Caco-2 (cell line): ENCODE results near the gene LSM7. TPM values are rescaled to one million over a fixed set of nuclear protein-coding genes. Genes with fewer than 3 reads are reported as not detected.
A peak's percentile ranks its signal among the peaks of the same experiment; 100 is the strongest.

ENCODE experiments used
- BruUV-seq: library from RNA; stranded (reverse); fragments of 400-500 nt; replicated peaks from 2 replicates; lab custom pipeline; 2021; lab: Mats Ljungman, UMichigan
- CTCF ChIA-PET: fragments of 300-600 bp; sonication (Branson Sonifier 250); formaldehyde crosslinking; loops from one replicate; lab custom pipeline; 2022; ENCODE audit warnings: antibody characterized with exemption; lab: Charles Lee
- POLR2A ChIA-PET: fragments of 300-600 bp; sonication (Branson Sonifier 250); formaldehyde crosslinking; loops from one replicate; lab custom pipeline; 2022; ENCODE audit warnings: antibody characterized with exemption; lab: Charles Lee
- DNase-seq, 2 experiments: peaks; one replicate each; pipeline versions ENCODE4 v3.0.0 to v3.0.0-alpha.2; 2020 to 2022
- H3K27me3 ChIP-seq: replicated peaks from 2 replicates; pipeline ENCODE4 v1.6.0; 2011; ENCODE audit warnings: low read length; ENCODE audit not compliant: control insufficient read depth, insufficient read depth
- H3K36me3 ChIP-seq: 2 replicates; pipeline ENCODE4 v1.5.1; 2011; ENCODE audit warnings: low read length; ENCODE audit not compliant: control insufficient read depth, insufficient read depth
- H3K4me1 ChIP-seq: fragments of 250-450 bp; sonication (Bioruptor Pico); 2 replicates; pipeline ENCODE4 v1.5.1; 2020; ENCODE audit warnings: mild to moderate bottlenecking
- H3K4me3 ChIP-seq: 2 replicates; pipeline ENCODE4 v1.5.1; 2011; ENCODE audit warnings: low read depth, mild to moderate bottlenecking, control low read depth, low read length
- H3K9me3 ChIP-seq: fragments of 250-450 bp; sonication (Bioruptor Pico); 2 replicates; pipeline ENCODE4 v1.5.1; 2020; ENCODE audit warnings: mild to moderate bottlenecking, moderate library complexity
- H3K27ac Mint-ChIP-seq: one replicate; pipeline ENCODE4 v1.8.0; 2022; ENCODE audit warnings: mixed read lengths; ENCODE audit not compliant: unreplicated experiment
- H3K27me3 Mint-ChIP-seq: one replicate; pipeline ENCODE4 v1.8.0; 2022; ENCODE audit warnings: mixed read lengths; ENCODE audit not compliant: insufficient read depth, unreplicated experiment
- H3K36me3 Mint-ChIP-seq: one replicate; pipeline ENCODE4 v1.8.0; 2022; ENCODE audit warnings: mild to moderate bottlenecking, mixed read lengths; ENCODE audit not compliant: insufficient read depth, unreplicated experiment
- H3K4me1 Mint-ChIP-seq: one replicate; pipeline ENCODE4 v1.8.0; 2022; ENCODE audit warnings: low read depth, mixed read lengths; ENCODE audit not compliant: unreplicated experiment
- H3K4me3 Mint-ChIP-seq: one replicate; pipeline ENCODE4 v1.8.0; 2022; ENCODE audit warnings: mild to moderate bottlenecking, moderate library complexity, mixed read lengths; ENCODE audit not compliant: unreplicated experiment
- H3K9me3 Mint-ChIP-seq: one replicate; pipeline ENCODE4 v1.8.0; 2022; ENCODE audit warnings: mixed read lengths; ENCODE audit not compliant: unreplicated experiment
- intact Hi-C: fragments of 100-400 bp; cut with micrococcal nuclease; formaldehyde crosslinking; loops from one replicate; pipeline ENCODE4 v1.10.0; 2022; ENCODE audit not compliant: unreplicated experiment
- total RNA-seq: library from RNA; stranded (reverse); gene quantifications from 2 replicates; pipeline ENCODE4 v1.2.3, GENCODE V29; 2022
- TF ChIP-seq, protein P1 (sequence below), 2 experiments: fragments of 200-600 bp in 1 of 2; IDR thresholded peaks; 1 replicate in 1 of 2; 2 replicates in 1 of 2; pipeline versions ENCODE4 v1.5.1 to v1.8.0; 2011 to 2022; ENCODE audit warnings: antibody characterized with exemption in 1 of 2, control low read depth in 1 of 2, inconsistent platforms in 1 of 2, low read depth in 1 of 2, low read length in 1 of 2, mild to moderate bottlenecking in 1 of 2, moderate library complexity in 1 of 2; ENCODE audit not compliant: insufficient read depth in 1 of 2, severe bottlenecking in 1 of 2, unreplicated experiment in 1 of 2

The LSM7 gene
- total RNA-seq, 1 experiment from 2014 or later = 141 TPM

DNA sequence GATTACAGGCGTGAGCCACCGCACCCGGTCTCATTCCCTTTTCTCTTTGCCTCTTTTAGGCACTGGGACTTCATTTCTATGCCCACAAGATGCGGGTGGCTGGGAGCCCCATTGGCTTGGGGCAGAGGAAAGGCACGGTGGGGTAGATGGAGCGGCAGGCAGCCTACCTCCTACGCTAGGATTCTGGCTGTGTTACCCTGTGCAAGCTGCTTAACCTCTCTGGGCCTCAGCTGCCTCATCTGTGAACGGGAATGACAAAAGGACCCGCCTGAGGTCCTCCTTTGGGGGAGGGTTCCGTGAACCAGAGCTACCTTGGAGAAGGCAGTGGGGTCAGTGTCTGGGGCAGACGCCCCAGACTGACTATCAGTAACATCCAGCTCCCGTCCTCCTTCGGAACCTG, 11.1 kb downstream of the LSM7 start:
- no peaks in the 10 kb centered on the region for H3K9me3 ChIP-seq
- BruUV-seq = no TSS peak
- H3K4me1 Mint-ChIP-seq = no peaks in the 10 kb centered on the region
- no peak for DNase-seq
- no peaks in the 10 kb centered on the region for H3K4me1 ChIP-seq
- CTCF ChIA-PET = interaction anchor here (0.6 kb wide), 1 partner anchor 73 kb away, joined by 5 read pairs; no protein-coding TSS in a partner anchor
- no peaks in the 10 kb centered on the region for H3K27me3 Mint-ChIP-seq
- no peak overlapping the region for H3K27ac Mint-ChIP-seq
- no peak overlapping the region for H3K4me3 ChIP-seq
- TF ChIP-seq, protein P1, sequence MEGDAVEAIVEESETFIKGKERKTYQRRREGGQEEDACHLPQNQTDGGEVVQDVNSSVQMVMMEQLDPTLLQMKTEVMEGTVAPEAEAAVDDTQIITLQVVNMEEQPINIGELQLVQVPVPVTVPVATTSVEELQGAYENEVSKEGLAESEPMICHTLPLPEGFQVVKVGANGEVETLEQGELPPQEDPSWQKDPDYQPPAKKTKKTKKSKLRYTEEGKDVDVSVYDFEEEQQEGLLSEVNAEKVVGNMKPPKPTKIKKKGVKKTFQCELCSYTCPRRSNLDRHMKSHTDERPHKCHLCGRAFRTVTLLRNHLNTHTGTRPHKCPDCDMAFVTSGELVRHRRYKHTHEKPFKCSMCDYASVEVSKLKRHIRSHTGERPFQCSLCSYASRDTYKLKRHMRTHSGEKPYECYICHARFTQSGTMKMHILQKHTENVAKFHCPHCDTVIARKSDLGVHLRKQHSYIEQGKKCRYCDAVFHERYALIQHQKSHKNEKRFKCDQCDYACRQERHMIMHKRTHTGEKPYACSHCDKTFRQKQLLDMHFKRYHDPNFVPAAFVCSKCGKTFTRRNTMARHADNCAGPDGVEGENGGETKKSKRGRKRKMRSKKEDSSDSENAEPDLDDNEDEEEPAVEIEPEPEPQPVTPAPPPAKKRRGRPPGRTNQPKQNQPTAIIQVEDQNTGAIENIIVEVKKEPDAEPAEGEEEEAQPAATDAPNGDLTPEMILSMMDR (IDR thresholded peaks at IDR 0.05; ENCODE audit: insufficient read depth in 1 of 2, low read depth in 1 of 2, low read length in 1 of 2, severe bottlenecking in 1 of 2, unreplicated experiment in 1 of 2) = no peak
- intact Hi-C loops = loop anchor here (5.0 kb wide), 1 partner anchor 80 kb away; the partner anchor contains the start of genes PLEKHJ1 and SF3A2
- H3K36me3 ChIP-seq = no peaks in the 10 kb centered on the region
- H3K36me3 Mint-ChIP-seq = peaks cover 5% of the 10 kb centered on the region
- no peak overlapping the region for H3K4me3 Mint-ChIP-seq
- H3K27me3 ChIP-seq = no peaks in the 10 kb centered on the region
- POLR2A ChIA-PET = no interaction called here
- peaks cover 13% of the 10 kb centered on the region for H3K9me3 Mint-ChIP-seq

DNA sequence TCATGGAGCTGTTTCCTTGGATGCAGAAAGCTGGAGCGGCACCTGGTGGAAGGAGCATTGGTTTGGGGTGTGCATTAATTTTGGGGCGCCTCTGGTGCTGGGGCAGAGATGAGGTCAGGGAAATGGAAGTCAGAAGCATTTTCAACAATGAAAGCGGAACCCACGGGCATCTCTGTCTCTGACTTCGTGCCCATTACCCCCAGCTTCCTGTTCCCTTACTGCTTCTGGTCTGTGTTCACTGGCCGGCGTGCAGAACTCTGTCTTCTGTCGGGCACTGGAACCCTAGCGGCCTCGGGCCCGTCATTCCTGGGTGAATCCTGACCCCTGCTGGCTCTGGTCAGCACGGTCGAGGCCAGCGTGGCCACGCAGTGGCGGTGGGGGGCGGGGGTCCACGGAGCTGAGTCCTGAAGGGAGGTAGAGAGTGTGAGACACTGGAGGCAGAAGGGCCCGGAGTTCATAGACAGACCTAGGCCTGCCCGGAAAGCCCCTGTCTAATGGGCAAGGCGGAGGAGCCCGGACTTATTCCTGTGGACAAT, 12.5 kb downstream of the LSM7 start:
- ChIA-PET POLR2A (no interaction called here), CTCF (interaction anchor here (0.8 to 1.2 kb wide), 2 partner anchors 15 to 160 kb away, joined by 3 to 7 read pairs; no protein-coding TSS in a partner anchor)
- Mint-ChIP-seq H3K36me3 (peaks cover 5% of the 10 kb centered on the region), H3K9me3 (peaks cover 13% of the 10 kb centered on the region), H3K27ac (no peak overlapping the region), H3K27me3 (no peaks in the 10 kb centered on the region), H3K4me1 (no peaks in the 10 kb centered on the region), H3K4me3 (no peak overlapping the region)
- H3K4me3 ChIP-seq = no peak overlapping the region
- H3K27me3 ChIP-seq = no peaks in the 10 kb centered on the region
- intact Hi-C loops = loop anchor here (5.0 kb wide), 1 partner anchor 79 kb away; the partner anchor contains the start of genes PLEKHJ1 and SF3A2
- H3K36me3 ChIP-seq = no peaks in the 10 kb centered on the region
- no peaks in the 10 kb centered on the region for H3K9me3 ChIP-seq
- no TSS peak for BruUV-seq
- no peaks in the 10 kb centered on the region for H3K4me1 ChIP-seq
- peak in 1 of 2 experiments; percentile 61 for DNase-seq
- TF ChIP-seq, protein P1 (IDR thresholded peaks at IDR 0.05; ENCODE audit: insufficient read depth in 1 of 2, low read depth in 1 of 2, low read length in 1 of 2, severe bottlenecking in 1 of 2, unreplicated experiment in 1 of 2) = peak; percentile 38 to 57

DNA sequence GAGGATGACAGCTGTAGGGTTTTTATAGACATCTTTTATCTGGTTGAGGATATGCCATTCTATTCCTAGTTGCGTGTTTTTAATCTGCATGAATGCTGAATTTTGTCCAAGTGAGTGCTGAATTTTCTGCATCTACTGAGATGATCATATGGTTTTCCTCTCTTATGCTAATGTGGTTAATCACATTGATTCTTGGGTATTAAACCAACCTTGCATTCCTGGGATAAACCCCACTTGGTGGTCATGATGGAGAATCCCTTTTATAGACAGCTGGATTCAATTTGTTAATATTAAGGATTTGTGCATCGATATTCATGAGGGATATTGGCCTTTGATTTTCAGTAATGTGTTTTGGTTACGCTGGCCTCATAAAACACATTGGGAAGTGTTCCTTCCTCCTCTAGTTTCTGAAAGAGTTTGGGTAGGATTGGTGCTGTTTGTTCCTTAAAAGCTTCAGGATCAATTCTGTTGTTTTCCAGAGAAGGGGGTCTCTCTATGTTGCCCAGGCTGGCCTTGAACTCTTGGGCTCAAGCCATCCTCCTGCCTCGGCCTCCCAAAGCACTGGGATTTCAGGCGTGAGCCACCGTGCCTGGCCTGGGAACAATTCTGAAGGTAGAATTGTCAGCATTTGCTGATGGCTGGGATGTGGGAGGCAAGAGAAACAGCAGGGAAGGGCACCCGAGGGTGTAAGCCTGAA, 13.1 kb downstream of the LSM7 start:
- BruUV-seq = no TSS peak
- H3K9me3 Mint-ChIP-seq = peaks cover 13% of the 10 kb centered on the region
- no peaks in the 10 kb centered on the region for H3K27me3 ChIP-seq
- H3K4me1 ChIP-seq = no peaks in the 10 kb centered on the region
- no peaks in the 10 kb centered on the region for H3K9me3 ChIP-seq
- DNase-seq = no peak
- no peaks in the 10 kb centered on the region for H3K4me1 Mint-ChIP-seq
- peaks cover 5% of the 10 kb centered on the region for H3K36me3 Mint-ChIP-seq
- TF ChIP-seq, protein P1 (IDR thresholded peaks at IDR 0.05; ENCODE audit: insufficient read depth in 1 of 2, low read depth in 1 of 2, low read length in 1 of 2, severe bottlenecking in 1 of 2, unreplicated experiment in 1 of 2) = no peak
- H3K27me3 Mint-ChIP-seq = no peaks in the 10 kb centered on the region
- no peaks in the 10 kb centered on the region for H3K36me3 ChIP-seq
- ChIA-PET CTCF (interaction anchor here (0.8 to 1.2 kb wide), 2 partner anchors 15 to 159 kb away, joined by 3 to 7 read pairs; no protein-coding TSS in a partner anchor), POLR2A (no interaction called here)
- H3K4me3 Mint-ChIP-seq = no peak overlapping the region
- H3K27ac Mint-ChIP-seq = no peak overlapping the region
- no peak overlapping the region for H3K4me3 ChIP-seq
- intact Hi-C loops = loop anchor here (5.0 kb wide), 1 partner anchor 78 kb away; the partner anchor contains the start of genes PLEKHJ1 and SF3A2
